Measurements from ENCODE around the gene ANXA8.
"Not testable (repeated sequence)": the region's sequence is repeated elsewhere in the genome, so short reads cannot be mapped to it uniquely, and the experiment has no call there.

The ANXA8 gene

GRCh38 chr10:47483923-47484322, at the start of gene ANXA8:
TSS of gene ANXA8 (minus strand) at chr10:47484115. CDS start at chr10:47483933, 182 bp downstream.
- FAIRE-seq; DNase-seq (ENCODE audit: insufficient read length, low spot score): not testable (repeated sequence)

DNA sequence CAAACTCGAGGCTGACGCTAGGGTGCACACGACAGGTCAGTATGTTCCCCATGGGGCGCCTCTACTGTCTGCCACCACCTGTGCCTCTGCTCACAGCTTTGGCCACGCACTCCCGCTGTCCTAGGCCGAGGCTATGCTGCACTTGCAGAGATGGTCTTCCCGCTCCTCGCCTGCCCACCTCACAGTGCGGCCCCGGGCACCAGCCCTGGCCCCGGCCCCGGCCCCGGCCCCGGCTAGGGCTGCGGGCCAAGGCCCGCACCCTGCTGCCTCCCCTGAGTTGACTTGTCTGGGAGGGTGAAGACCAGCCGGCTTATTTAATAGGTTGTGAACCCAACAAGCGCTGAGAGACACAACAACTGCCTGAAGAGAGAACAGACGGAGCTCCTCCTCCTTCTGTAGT, 39.6 kb upstream of the ANXA8 start, which contains the start of gene AGAP9:
Gene AGAP9 (minus strand): TSS at position 164 of the 400 bp plus-strand sequence. CDS start 112 bp downstream, at position 52.
- not testable (repeated sequence) for FAIRE-seq; DNase-seq (ENCODE audit: insufficient read length, low spot score)

DNA sequence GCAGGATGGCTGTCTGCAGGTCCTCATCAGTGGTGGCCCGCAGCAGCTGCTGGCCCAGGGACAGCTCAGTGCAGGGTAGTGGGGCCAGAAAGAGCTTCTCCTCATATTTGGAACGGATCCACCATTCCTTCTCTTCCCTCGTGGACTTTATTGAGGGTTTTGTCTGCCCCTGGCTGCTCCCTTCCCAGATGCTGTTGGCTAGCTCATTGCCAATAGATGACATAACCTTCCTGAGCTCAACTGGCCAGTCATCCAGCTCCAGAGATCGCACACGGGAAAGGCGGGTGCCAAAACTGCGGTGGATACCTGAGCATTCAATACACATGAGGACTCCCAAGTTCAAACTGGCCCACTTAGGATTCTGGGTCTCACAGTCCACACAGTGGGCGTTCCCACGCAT, 18.4 kb upstream of the ANXA8 start:
- FAIRE-seq; DNase-seq (ENCODE audit: insufficient read length, low spot score): not testable (repeated sequence)

DNA sequence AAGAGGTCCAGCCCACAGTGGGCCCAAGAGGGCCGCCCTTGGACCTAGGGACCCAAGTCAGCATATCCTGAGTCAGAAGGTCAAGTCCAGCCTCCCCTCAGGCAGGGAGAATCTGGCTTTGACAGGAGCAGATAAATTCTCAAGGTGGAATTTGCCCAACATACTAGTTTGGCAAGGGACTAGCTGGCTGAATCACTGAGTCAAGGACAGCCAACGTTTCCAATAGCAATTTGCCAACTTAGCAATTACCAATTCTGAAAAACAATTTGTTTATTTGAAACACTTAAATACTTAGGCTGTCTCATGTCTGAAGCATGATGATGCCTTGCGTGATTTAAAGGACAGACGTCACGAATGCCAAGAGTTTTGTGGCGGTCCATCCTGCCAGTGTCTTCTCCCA, 10.3 kb upstream of the ANXA8 start:
- DNase-seq (ENCODE audit: insufficient read length, low spot score); FAIRE-seq: not testable (repeated sequence)

- not testable (repeated sequence) for FAIRE-seq; DNase-seq (ENCODE audit: insufficient read length, low spot score)
These were observed 7.7 kb upstream of the ANXA8 start, which contains the start of gene FAM25G for GRCh38 chr10:47491600-47491999. TSS of gene FAM25G (minus strand) at chr10:47491700. CDS start at chr10:47491674, 26 bp downstream.

DNA sequence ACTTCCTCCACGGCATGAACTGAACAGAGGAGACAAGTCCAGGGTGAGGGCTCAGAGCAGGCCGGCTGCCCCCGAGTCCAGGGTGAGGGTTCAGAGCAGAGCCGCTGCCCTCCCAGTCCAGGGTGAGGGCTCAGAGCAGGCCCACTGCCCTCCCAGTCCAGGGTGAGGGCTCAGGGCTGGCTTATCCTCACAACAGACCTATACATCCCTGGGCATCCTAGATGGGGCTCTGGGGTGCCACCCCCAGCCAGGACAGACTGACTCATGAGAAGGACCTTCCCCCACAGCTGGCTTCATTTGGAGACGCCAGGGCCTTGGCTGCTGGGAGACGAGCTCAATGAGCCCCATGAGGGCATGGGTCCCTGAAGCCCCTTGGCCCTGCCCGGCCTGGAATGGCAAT, 5.7 kb upstream of the ANXA8 start:
- not testable (repeated sequence) for FAIRE-seq; DNase-seq (ENCODE audit: insufficient read length, low spot score)

DNA sequence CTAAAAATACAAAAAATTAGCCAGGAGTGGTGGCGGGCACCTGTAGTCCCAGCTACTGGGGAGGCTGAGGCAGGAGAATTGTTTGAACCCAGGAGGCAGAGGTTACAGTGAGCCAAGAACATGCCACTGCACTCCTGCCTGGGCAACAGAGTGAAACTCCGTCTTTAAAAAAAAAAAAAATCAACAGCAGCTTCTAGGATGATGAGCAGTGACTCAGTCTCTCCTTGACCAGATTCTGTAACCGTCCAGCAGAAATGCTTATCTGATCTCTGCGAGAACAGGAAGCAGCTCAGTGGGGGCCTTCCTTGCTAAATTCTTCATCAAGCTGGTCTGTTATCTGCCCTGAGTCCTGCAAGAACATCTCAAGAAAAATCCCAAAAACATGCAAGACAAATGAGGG, 2.0 kb upstream of the ANXA8 start:
- not testable (repeated sequence) for DNase-seq (ENCODE audit: insufficient read length, low spot score); FAIRE-seq

DNA sequence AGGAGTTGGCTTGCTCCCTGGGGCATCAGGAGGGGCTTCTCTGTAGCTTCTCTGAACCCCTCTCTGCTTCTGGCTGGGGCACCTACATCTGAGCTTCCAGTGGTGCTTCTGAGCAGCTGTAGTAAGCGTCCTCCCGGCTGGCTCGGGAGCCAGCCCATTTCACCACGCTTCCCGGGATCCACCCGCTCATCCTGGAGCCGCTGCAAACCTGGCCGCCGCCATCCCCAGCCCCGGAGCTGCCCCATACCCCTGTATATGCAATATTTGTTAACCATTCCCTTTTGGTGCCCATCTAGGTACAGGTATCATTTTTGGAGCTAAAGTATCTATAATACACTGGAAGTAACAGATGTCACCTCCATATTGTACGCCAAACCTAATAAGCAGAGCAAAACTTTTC, 871 bp upstream of the ANXA8 start:
- FAIRE-seq; DNase-seq (ENCODE audit: insufficient read length, low spot score): not testable (repeated sequence)

DNA sequence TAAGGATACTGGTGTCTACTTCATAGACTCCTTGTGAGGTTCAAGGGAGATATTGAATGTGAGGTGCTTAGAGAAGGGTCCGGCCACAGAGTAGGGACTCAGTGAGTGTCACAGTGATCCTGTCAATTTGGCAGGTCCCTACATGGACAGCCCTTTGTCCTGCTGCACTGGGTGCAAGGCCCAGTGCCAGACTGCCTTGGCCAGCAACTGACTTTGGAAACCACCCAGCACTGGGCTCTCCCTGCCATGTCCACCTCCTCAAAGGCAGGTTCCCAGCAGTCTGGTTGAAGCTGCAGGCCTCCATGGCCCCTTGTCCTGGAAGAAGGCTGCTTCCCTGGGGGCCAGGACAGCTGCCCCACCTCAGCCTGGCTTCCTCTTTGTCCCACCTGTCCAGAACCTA, 1.5 kb downstream of the ANXA8 start:
- not testable (repeated sequence) for FAIRE-seq; DNase-seq (ENCODE audit: insufficient read length, low spot score)

GRCh38 chr10:47481768-47482181, 2.1 kb downstream of the ANXA8 start:
- not testable (repeated sequence) for DNase-seq (ENCODE audit: insufficient read length, low spot score); FAIRE-seq

GRCh38 chr10:47481182-47481766, 2.6 kb downstream of the ANXA8 start:
- FAIRE-seq; DNase-seq (ENCODE audit: insufficient read length, low spot score): not testable (repeated sequence)

GRCh38 chr10:47480133-47480532, 3.8 kb downstream of the ANXA8 start:
- not testable (repeated sequence) for DNase-seq (ENCODE audit: insufficient read length, low spot score); FAIRE-seq

DNA sequence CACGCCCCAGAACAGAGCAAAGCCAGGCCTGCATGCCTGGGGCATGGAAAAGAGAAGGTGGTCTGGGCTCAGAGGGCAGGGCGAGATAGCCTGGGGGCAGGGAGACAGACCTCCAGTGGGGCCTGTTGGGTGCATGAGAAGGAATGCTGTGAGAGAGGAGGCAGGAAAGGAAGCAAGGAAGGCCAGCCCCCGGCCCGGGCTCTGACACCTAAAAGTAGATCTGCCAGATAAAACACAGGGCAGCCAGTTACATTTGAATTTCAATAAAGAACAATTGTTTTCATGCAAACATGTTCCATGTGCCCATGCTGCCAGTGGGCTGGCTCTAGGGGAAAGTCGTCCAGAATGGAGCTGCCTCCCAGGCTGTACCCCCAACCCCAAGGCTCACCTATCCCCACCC, 5.8 kb downstream of the ANXA8 start:
- not testable (repeated sequence) for DNase-seq (ENCODE audit: insufficient read length, low spot score); FAIRE-seq

DNA sequence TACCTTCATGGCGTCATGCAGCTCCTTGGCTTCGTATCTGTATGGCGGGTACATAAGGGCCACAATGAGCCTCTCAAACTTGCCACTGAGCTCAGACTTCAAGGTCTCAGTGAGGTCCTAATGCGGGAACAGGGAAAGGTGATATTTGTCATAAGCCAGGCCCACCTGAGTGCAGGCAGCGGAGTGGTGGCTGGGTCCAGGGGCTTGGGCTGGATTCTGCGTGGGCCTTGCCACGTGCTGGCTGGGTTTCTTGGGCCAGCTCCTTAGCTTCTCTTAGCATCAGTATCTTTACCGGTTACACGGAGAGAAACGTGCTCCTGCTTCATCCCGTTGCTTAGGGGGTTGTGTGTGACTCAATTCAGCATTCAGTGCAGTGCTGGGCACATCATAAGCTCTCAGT, 6.8 kb downstream of the ANXA8 start:
- DNase-seq (ENCODE audit: insufficient read length, low spot score); FAIRE-seq: not testable (repeated sequence)

- FAIRE-seq; DNase-seq (ENCODE audit: insufficient read length, low spot score): not testable (repeated sequence)
These were observed 8.8 kb downstream of the ANXA8 start for GRCh38 chr10:47475101-47475500.

DNA sequence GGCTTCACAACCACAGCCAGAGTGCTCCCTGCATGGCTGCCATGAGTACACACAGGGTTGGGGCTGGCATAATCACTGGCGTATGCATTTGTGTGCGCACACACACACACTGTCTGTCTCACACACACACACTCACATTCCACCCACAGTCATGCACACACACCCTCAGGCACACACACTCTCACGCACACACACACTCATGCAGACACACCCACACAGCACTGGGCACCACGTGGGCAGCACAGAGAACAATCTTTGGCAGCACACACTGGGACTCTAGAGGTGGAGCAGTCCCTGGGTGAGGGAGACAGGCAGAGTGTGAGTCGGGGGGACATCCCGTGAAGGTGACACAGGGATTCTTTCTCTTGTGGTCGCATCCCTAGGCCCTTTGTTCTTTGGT, 10.4 kb downstream of the ANXA8 start:
- not testable (repeated sequence) for FAIRE-seq; DNase-seq (ENCODE audit: insufficient read length, low spot score)

DNA sequence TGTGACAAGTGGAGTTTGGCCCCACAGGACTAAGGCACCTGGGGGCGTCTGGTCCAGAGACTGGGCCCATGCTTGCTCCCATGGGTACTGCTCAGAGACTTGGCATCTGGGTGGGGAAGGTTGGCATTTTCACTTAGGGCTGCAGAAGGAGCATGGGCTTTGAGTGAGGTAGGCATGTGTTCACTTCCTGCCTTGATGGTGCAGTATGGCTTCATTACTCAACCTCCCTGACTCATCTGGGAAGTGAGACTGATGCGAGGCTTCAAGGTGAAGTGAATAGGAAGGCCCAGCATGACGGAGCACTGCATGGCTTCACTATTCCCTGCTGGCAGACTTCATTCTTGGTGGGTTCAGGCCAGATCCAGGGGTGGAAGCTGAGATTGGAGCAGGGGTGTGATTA, 11.3 kb downstream of the ANXA8 start:
- not testable (repeated sequence) for DNase-seq (ENCODE audit: insufficient read length, low spot score); FAIRE-seq

DNA sequence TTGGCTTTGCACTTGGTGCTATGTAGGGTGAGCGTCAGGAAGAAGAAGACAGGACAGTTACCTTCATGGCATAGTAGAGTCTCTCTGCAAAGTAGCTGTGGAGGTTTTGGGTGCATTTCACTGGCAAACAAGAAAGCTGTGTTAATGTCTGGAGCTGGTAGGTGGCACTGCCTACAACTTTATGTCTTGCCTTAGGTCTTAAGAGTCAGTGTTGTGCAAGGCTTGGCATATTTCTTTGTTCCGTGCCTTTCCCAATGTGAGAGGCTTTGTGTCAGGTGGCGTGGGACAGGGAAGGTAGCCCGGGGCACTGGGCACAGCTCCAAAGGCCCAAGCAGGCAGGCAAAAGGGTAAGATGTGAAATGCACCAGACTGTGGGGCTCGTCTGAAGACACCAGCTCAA, 11.8 kb downstream of the ANXA8 start:
- not testable (repeated sequence) for FAIRE-seq; DNase-seq (ENCODE audit: insufficient read length, low spot score)

- not testable (repeated sequence) for FAIRE-seq; DNase-seq (ENCODE audit: insufficient read length, low spot score)
These were observed 15.0 kb downstream of the ANXA8 start for GRCh38 chr10:47468731-47469528.

- not testable (repeated sequence) for FAIRE-seq; DNase-seq (ENCODE audit: insufficient read length, low spot score)
These were observed 16.0 kb downstream of the ANXA8 start for GRCh38 chr10:47467957-47468356.

GRCh38 chr10:47467458-47467857, 16.5 kb downstream of the ANXA8 start:
- DNase-seq (ENCODE audit: insufficient read length, low spot score); FAIRE-seq: not testable (repeated sequence)

Measured in HTR-8/SVneo (cell line).